DOHH2 (cell line): ENCODE results near the gene SLC25A14.

Experiments used
- EZH2phosphoT487 ChIP-seq: fragments of 200-600 bp; sonication (generic); IDR thresholded peaks from 2 replicates; pipeline ENCODE4 v1.6.1; 2017; ENCODE audit warnings: borderline replicate concordance, mild to moderate bottlenecking, antibody characterized with exemption, low read length, moderate library complexity, mixed read lengths
- TF ChIP-seq, protein P1 (sequence below): fragments of 200-600 bp; sonication (generic); IDR thresholded peaks from one replicate; pipeline ENCODE4 v1.5.1; 2014; ENCODE audit warnings: antibody characterized with exemption, mild to moderate bottlenecking, low read depth, low read length; ENCODE audit not compliant: poor library complexity, severe bottlenecking

DNA sequence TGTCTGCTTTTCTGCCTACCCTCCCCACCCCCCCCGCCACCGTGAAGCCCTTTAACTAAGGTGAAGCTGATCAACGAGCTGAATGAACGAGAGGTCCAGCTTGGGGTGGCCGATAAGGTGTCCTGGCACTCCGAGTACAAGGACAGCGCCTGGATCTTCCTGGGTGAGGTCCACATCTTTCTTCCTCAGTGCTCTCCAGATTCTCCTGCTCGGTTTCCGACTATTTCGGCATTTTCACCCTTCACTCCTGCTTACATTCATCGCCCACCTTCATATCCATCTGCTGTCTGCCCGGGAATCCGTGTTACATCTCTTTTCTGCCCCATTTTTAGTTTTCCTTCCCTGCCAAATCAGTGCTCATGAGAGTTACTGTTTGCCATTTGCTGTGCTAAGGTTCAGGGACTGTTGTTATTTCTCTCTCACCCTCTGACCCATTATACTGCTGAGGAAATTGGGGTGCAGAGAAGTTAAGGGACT is 62.5 kb downstream of the SLC25A14 start:
- TF ChIP-seq, protein P1, sequence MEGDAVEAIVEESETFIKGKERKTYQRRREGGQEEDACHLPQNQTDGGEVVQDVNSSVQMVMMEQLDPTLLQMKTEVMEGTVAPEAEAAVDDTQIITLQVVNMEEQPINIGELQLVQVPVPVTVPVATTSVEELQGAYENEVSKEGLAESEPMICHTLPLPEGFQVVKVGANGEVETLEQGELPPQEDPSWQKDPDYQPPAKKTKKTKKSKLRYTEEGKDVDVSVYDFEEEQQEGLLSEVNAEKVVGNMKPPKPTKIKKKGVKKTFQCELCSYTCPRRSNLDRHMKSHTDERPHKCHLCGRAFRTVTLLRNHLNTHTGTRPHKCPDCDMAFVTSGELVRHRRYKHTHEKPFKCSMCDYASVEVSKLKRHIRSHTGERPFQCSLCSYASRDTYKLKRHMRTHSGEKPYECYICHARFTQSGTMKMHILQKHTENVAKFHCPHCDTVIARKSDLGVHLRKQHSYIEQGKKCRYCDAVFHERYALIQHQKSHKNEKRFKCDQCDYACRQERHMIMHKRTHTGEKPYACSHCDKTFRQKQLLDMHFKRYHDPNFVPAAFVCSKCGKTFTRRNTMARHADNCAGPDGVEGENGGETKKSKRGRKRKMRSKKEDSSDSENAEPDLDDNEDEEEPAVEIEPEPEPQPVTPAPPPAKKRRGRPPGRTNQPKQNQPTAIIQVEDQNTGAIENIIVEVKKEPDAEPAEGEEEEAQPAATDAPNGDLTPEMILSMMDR = no peak
- TF ChIP-seq EZH2phosphoT487 = no peak
